Mesothelial cell of epicardium (in vitro differentiated cells): ENCODE results near the gene CLCN6. TPM values are rescaled to one million over a fixed set of nuclear protein-coding genes. Genes with fewer than 3 reads are reported as not detected.

Source experiments
- DNase-seq, 2 experiments: peaks; one replicate each; pipeline ENCODE4 v3.0.0; 2021; ENCODE audit warnings: low spot score in 2 of 2; ENCODE audit not compliant: unreplicated experiment in 2 of 2
- H3K27ac Mint-ChIP-seq: 2 replicates; pipeline ENCODE4 v1.8.0; 2021; ENCODE audit warnings: mixed read lengths
- H3K27me3 Mint-ChIP-seq: 2 replicates; pipeline ENCODE4 v1.8.0; 2021; ENCODE audit warnings: low read depth, mixed read lengths
- H3K36me3 Mint-ChIP-seq: 2 replicates; pipeline ENCODE4 v1.8.0; 2021; ENCODE audit warnings: mixed read lengths
- H3K4me1 Mint-ChIP-seq: 2 replicates; pipeline ENCODE4 v1.8.0; 2021; ENCODE audit warnings: mixed read lengths
- H3K4me3 Mint-ChIP-seq: 2 replicates; pipeline ENCODE4 v1.8.0; 2021; ENCODE audit warnings: mild to moderate bottlenecking, moderate library complexity, mixed read lengths
- H3K9me3 Mint-ChIP-seq: 2 replicates; pipeline ENCODE4 v1.8.0; 2021; ENCODE audit warnings: mixed read lengths
- total RNA-seq: library from RNA; stranded (reverse); gene quantifications from 3 replicates; pipeline ENCODE4 v1.2.1, GENCODE V29; 2021
- TF ChIP-seq, protein P1 (sequence below): fragments of 200-600 bp; sonication (generic); IDR thresholded peaks from one replicate; pipeline ENCODE4 v1.5.0; 2021; ENCODE audit warnings: antibody characterized with exemption; ENCODE audit not compliant: unreplicated experiment

The CLCN6 gene
- total RNA-seq, 1 donor from 2014 or later: 30.3 TPM

DNA sequence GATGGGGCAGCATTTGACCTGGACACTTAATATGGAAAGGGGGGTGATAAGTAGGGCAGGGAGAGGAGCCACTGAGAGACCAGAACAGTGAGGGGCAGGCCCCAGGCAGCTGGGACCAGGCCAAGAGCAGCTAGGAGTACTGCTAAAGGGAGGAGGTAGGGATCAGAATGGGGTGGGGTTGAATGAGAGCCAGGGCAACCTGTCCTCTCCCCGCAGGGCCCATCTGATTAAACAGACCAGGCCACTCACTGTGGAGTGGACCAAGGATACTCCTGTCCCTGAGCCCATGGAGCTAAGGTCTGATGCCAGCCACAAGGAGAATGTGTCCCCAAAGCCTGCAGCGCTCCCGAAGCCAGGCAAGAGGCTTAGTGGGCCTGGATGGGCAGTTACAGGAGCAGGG, 41.9 kb upstream of the CLCN6 start:
- no peaks in the 10 kb centered on the region for H3K9me3 Mint-ChIP-seq
- H3K36me3 Mint-ChIP-seq: no peaks in the 10 kb centered on the region
- no peak for DNase-seq
- H3K27ac Mint-ChIP-seq: no peak overlapping the region
- H3K27me3 Mint-ChIP-seq: peaks cover 32% of the 10 kb centered on the region
- TF ChIP-seq, protein P1, sequence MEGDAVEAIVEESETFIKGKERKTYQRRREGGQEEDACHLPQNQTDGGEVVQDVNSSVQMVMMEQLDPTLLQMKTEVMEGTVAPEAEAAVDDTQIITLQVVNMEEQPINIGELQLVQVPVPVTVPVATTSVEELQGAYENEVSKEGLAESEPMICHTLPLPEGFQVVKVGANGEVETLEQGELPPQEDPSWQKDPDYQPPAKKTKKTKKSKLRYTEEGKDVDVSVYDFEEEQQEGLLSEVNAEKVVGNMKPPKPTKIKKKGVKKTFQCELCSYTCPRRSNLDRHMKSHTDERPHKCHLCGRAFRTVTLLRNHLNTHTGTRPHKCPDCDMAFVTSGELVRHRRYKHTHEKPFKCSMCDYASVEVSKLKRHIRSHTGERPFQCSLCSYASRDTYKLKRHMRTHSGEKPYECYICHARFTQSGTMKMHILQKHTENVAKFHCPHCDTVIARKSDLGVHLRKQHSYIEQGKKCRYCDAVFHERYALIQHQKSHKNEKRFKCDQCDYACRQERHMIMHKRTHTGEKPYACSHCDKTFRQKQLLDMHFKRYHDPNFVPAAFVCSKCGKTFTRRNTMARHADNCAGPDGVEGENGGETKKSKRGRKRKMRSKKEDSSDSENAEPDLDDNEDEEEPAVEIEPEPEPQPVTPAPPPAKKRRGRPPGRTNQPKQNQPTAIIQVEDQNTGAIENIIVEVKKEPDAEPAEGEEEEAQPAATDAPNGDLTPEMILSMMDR: no peak
- H3K4me3 Mint-ChIP-seq: no peak overlapping the region
- H3K4me1 Mint-ChIP-seq: peaks cover 2% of the 10 kb centered on the region

DNA sequence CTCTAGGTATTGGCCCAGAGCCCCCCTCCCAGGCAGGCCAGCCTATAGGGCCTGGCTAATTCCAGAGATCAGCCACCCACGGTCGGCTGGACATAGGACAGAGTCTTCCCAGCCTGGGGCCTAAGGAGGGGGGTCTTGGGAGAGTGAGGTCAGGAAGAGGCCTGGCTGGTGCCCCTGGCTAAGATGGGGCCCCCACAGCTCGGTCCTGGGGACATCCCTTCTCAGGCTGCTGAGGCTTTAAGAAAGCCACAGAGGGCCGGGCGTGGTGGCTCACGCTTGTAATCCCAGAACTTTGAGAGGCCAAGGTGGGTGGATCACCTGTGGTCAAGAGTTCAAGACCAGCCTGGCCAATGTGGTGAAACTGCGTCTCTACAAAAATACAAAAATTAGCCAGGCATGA, 41.5 kb upstream of the CLCN6 start:
- Mint-ChIP-seq H3K4me3 (no peak overlapping the region), H3K27me3 (peaks cover 32% of the 10 kb centered on the region), H3K27ac (no peak overlapping the region), H3K4me1 (peaks cover 2% of the 10 kb centered on the region), H3K36me3 (no peaks in the 10 kb centered on the region), H3K9me3 (no peaks in the 10 kb centered on the region)
- TF ChIP-seq, protein P1: no peak
- DNase-seq: no peak

DNA sequence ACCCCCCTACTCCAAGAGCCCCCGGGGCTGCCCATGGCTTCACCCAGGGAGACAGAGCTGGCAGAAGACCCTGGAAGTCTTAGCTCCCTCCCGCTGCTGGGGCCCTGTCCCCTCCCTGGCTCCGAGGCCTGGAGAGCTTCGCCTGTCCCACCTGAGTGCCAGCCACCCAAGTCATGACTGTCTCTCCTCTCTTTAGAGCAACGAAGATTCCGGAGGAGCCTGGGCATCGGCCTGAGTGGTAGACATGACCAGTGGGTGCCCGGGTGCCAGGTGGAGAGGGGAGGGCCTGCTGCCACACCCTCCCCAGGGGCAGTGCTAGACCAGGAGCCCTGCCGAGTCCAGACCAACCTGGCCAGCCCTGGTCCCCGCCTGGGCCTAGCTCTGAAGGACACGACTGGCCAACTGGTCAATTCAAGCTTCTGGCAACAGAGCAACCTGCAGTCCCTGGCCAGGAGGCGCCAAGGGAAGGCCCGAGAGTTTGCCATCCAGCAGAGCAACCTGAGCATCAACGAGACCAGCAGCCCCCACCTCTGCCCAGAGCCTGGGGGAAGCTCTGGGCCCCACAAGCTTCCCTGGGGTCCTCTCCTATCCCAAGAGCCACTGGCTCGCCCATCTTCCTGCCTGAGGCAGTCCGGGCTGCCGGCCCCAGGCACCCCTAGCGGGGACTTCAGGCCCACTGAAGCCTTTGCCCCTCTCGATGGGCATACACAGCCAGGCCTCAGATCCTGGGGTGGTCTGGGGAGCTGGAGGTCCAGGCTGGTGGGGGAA, 40.1 kb upstream of the CLCN6 start:
- TF ChIP-seq, protein P1: no peak
- no peak for DNase-seq
- Mint-ChIP-seq H3K27me3 (peaks cover 24% of the 10 kb centered on the region), H3K4me1 (peaks cover 2% of the 10 kb centered on the region), H3K36me3 (no peaks in the 10 kb centered on the region), H3K9me3 (no peaks in the 10 kb centered on the region), H3K27ac (no peak overlapping the region), H3K4me3 (no peak overlapping the region)

DNA sequence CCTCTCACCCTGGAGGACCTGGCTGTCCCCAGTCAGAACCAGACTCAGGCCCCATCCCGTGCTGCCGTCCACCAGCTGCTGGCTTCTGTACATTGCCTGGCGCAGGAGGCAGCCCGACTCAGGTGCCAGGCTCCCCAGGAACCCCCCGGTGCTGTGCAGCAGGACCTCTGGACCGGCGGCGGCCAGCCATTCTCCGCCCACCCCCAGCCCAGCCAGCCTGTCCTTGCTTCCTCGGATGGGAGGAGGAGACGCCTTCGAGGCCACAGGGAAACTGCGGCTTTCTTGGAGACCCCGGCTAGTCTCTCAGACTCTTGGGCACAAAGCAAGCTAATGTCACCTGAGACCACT, 39.6 kb upstream of the CLCN6 start:
- DNase-seq: no peak
- TF ChIP-seq, protein P1: no peak
- no peak overlapping the region for H3K27ac Mint-ChIP-seq
- H3K4me3 Mint-ChIP-seq: no peak overlapping the region
- H3K4me1 Mint-ChIP-seq: peaks cover 2% of the 10 kb centered on the region
- no peaks in the 10 kb centered on the region for H3K9me3 Mint-ChIP-seq
- no peaks in the 10 kb centered on the region for H3K36me3 Mint-ChIP-seq
- peaks cover 19% of the 10 kb centered on the region for H3K27me3 Mint-ChIP-seq

DNA sequence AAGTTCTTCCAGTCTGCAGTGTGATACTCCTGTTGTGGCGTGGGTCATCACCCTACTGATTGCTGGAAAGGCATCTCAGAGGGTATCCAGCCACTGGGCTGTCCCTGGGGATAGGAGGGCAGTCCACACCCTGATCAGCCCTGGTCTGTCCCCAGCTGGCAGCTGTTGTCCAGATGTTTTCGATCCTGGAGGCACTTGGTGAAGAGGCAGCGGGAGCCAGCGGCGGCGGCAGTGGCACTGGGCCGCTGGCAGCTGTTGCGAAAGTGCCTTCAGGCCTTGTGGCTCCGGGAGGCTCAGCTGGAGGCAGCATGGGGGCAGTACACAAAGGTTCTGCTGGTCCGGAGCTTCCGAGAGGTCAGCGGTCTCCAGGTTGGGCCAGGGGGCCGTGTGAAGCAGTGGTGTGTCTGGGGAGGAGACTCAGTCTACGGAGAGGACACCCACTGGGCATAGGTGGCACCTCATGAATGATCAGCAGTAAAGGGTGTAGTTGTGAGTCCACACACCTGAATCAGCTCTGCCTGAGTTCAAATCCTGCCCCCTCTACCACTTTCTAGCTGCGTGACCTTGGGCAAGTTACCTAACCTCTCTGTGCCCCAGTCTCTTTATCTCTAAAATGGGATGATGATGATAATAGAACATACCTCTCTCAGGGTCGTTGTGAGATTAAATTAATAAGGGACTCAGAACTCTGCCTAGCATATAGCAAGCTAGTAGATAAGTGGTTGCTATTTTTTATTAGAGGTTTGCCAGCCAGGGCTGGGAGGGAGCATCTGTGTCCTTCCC, 37.9 kb upstream of the CLCN6 start:
- H3K27me3 Mint-ChIP-seq: peaks cover 2% of the 10 kb centered on the region
- TF ChIP-seq, protein P1: no peak
- H3K4me1 Mint-ChIP-seq: peaks cover 2% of the 10 kb centered on the region
- H3K9me3 Mint-ChIP-seq: no peaks in the 10 kb centered on the region
- H3K36me3 Mint-ChIP-seq: no peaks in the 10 kb centered on the region
- DNase-seq: no peak
- H3K4me3 Mint-ChIP-seq: no peak overlapping the region
- H3K27ac Mint-ChIP-seq: no peak overlapping the region
